Measurements from ENCODE around the gene BOLA2B. TPM values are rescaled to one million over a fixed set of nuclear protein-coding genes. Genes with fewer than 3 reads are reported as not detected.
"Not testable (repeated sequence)": the region's sequence is repeated elsewhere in the genome, so short reads cannot be mapped to it uniquely, and the experiment has no call there.

BOLA2B gene
- total RNA-seq (2011; cell fraction: chromatin; rRNA removed; ENCODE audit: low replicate concordance) = 14.9 TPM in 1 of 2 replicates, not detected in the other
- total RNA-seq (2011; cell fraction: nucleolus; rRNA removed) = 14.7 and 26.2 TPM in 2 replicates
- 4.7 and 6.4 TPM in 2 replicates for total RNA-seq (2011; cell fraction: nucleoplasm; rRNA removed)
- total RNA-seq (2014; rRNA removed) (72.1 and 88.6 TPM in 2 replicates), total RNA-seq (2014; rRNA removed; fragmentation: Illumina TruSeq; extraction: Trizol) (117 and 181 TPM in 2 replicates), total RNA-seq (2015; rRNA removed; fragmentation: Illumina TruSeq; extraction: Trizol) (200 and 209 TPM in 2 replicates), total RNA-seq (2021) (259 and 310 TPM in 2 replicates), polyA plus RNA-seq (2011; rRNA removed) (43.9 and 49.0 TPM in 2 replicates), polyA plus RNA-seq (2014; fragmentation: Illumina TruSeq; extraction: Trizol) (87.3 and 150 TPM in 2 replicates), polyA plus RNA-seq (2014; fragmentation: Nextera tagmentation; extraction: Ambion mirVana) (100 to 1,000 TPM; 158 to 195 TPM), polyA plus RNA-seq (2014; rRNA removed) (159 and 613 TPM in 2 replicates), polyA minus RNA-seq (2011; rRNA and poly(A)+ RNA removed) (20.9 and 28.1 TPM in 2 replicates), Bru-seq, nascent RNA (percentile 35 among the genes with signal in this experiment), BruChase-seq, experiment 1, labeled RNA remaining after a 2-hour chase (percentile 17 among the genes with signal in this experiment), BruChase-seq, experiment 2, labeled RNA remaining after a 6-hour chase (not detected)
- 390 and 438 TPM in 2 replicates for polyA plus RNA-seq (2011; cell fraction: cytosol; rRNA removed)
- polyA plus RNA-seq (2011; cell fraction: nucleus; rRNA removed) = 48.2 and 90.1 TPM in 2 replicates
- 150 and 359 TPM in 2 replicates for polyA plus RNA-seq (2012)
- polyA minus RNA-seq (2011; cell fraction: cytosol; rRNA and poly(A)+ RNA removed) = 22.7 and 54.4 TPM in 2 replicates
- polyA minus RNA-seq (2011; cell fraction: nucleus; rRNA and poly(A)+ RNA removed) = 5.9 and 9.0 TPM in 2 replicates
- long read RNA-seq, experiment 1, transcript BOLA2B-201 (3 exons, 1,012 nt) = major isoform, 112 of 143 reads
- long read RNA-seq, experiment 1, transcript BOLA2B-202 (2 exons, 307 nt) = minor isoform, 28 of 143 reads
- long read RNA-seq, experiment 1, partial matches to known transcripts = 1 of 143 reads
- long read RNA-seq, experiment 1, other reads (novel, unspliced or antisense) = 1 of 143 reads
- long read RNA-seq, experiment 2, transcript BOLA2B-201 (3 exons, 1,012 nt) = major isoform, 96 of 106 reads
- long read RNA-seq, experiment 2, partial matches to known transcripts = 0 of 106 reads
- long read RNA-seq, experiment 2, other reads (novel, unspliced or antisense) = 7 of 106 reads
- long read RNA-seq, experiment 3, transcript BOLA2B-201 (3 exons, 1,012 nt) = major isoform, 116 of 124 reads
- long read RNA-seq, experiment 3, partial matches to known transcripts = 0 of 124 reads
- long read RNA-seq, experiment 3, other reads (novel, unspliced or antisense) = 4 of 124 reads

GRCh38 chr16:30193615-30194014 is at the start of gene BOLA2B, which contains the start of gene SLX1A:
TSS of gene BOLA2B (minus strand) at chr16:30193666. CDS start at chr16:30193595, 71 bp downstream.
TSS of gene SLX1A (plus strand) at chr16:30193875. CDS start at chr16:30194085, 210 bp downstream.
- H3K27ac ChIP-seq (ENCODE audit: extremely low read depth, low read depth, low read length); intact Hi-C loops (cut with micrococcal nuclease); BruUV-seq (replicated peaks); H3K79me2 ChIP-seq (ENCODE audit: control insufficient read depth, insufficient read depth, low read length); H3K36me3 ChIP-seq (ENCODE audit: control insufficient read depth, insufficient read depth, low read length); H3K4me1 ChIP-seq (replicated peaks in 1 of 2; ENCODE audit: control insufficient read depth in 2 of 2, insufficient read depth in 2 of 2, low read length in 2 of 2); H3K9me1 ChIP-seq (ENCODE audit: control insufficient read depth, insufficient read depth, low read length); CTCF ChIA-PET (ENCODE audit: low intra/inter-chr PET ratio); H3K4me3 ChIP-seq; H4K20me1 ChIP-seq (replicated peaks; ENCODE audit: control insufficient read depth, insufficient read depth, low read length); DNase-seq (ENCODE audit: extremely low read depth in 1 of 4, low spot score in 3 of 4); H3K27me3 ChIP-seq (ENCODE audit: control insufficient read depth in 2 of 2, insufficient read depth in 2 of 2, low read length in 2 of 2); H2AFZ ChIP-seq (ENCODE audit: low read depth, low read length); H3K9me3 ChIP-seq (replicated peaks; ENCODE audit: control insufficient read depth, insufficient read depth, low read depth, low read length); POLR2A ChIA-PET: not testable (repeated sequence)
- ATAC-seq = peak; percentile 96
- peak; percentile 100 for FAIRE-seq
- peak within 1 kb of the TSS; percentile 41; the same call in 1 of the 2 replicates for H3K4me2 ChIP-seq (ENCODE audit: insufficient read depth, low read length)
- in situ Hi-C loops (cut with MboI) = loop anchor here (10.0 kb wide), 1 partner anchor 211 kb away; the partner anchor contains the start of gene ZNF771
- H3K9ac ChIP-seq (ENCODE audit: insufficient read depth in 1 of 2, low read depth in 2 of 2, low read length in 2 of 2) = peak within 1 kb of the TSS in 1 of 2 experiments; percentile 68; a peak in 1 of 4 replicates
- no CpG with 5 or more reads among the region's 34 CpGs for WGBS (ENCODE audit: insufficient coverage, low coverage, missing lambda C conversion rate)

- H3K4me2 ChIP-seq (ENCODE audit: insufficient read depth, low read length); ATAC-seq; H3K9ac ChIP-seq (ENCODE audit: insufficient read depth in 1 of 2, low read depth in 2 of 2, low read length in 2 of 2); H3K27ac ChIP-seq (ENCODE audit: extremely low read depth, low read depth, low read length); H3K27me3 ChIP-seq (ENCODE audit: control insufficient read depth in 2 of 2, insufficient read depth in 2 of 2, low read length in 2 of 2); H3K4me1 ChIP-seq (replicated peaks in 1 of 2; ENCODE audit: control insufficient read depth in 2 of 2, insufficient read depth in 2 of 2, low read length in 2 of 2); H3K79me2 ChIP-seq (ENCODE audit: control insufficient read depth, insufficient read depth, low read length); BruUV-seq (replicated peaks); H4K20me1 ChIP-seq (replicated peaks; ENCODE audit: control insufficient read depth, insufficient read depth, low read length); CTCF ChIA-PET (ENCODE audit: low intra/inter-chr PET ratio); FAIRE-seq; H2AFZ ChIP-seq (ENCODE audit: low read depth, low read length); DNase-seq (ENCODE audit: extremely low read depth in 1 of 4, low spot score in 3 of 4); H3K9me3 ChIP-seq (replicated peaks; ENCODE audit: control insufficient read depth, insufficient read depth, low read depth, low read length); intact Hi-C loops (cut with micrococcal nuclease); H3K4me3 ChIP-seq; H3K9me1 ChIP-seq (ENCODE audit: control insufficient read depth, insufficient read depth, low read length); POLR2A ChIA-PET; H3K36me3 ChIP-seq (ENCODE audit: control insufficient read depth, insufficient read depth, low read length): not testable (repeated sequence)
- WGBS (ENCODE audit: insufficient coverage, low coverage, missing lambda C conversion rate) = 13% methylated on average over 3 of the region's 5 CpGs
- in situ Hi-C loops (cut with MboI) = loop anchor here (25.0 kb wide), 4 partner anchors 420 to 1730 kb away; partner anchors contain the start of genes APOBR, CLN3, LAT and SULT1A1
Measured at GRCh38 chr16:30217082-30217481, 23.6 kb upstream of the BOLA2B start.

- intact Hi-C loops (cut with micrococcal nuclease); BruUV-seq (replicated peaks); H3K9ac ChIP-seq (ENCODE audit: insufficient read depth in 1 of 2, low read depth in 2 of 2, low read length in 2 of 2); H3K4me3 ChIP-seq; H2AFZ ChIP-seq (ENCODE audit: low read depth, low read length); H3K79me2 ChIP-seq (ENCODE audit: control insufficient read depth, insufficient read depth, low read length); H3K9me1 ChIP-seq (ENCODE audit: control insufficient read depth, insufficient read depth, low read length); H3K4me2 ChIP-seq (ENCODE audit: insufficient read depth, low read length); CTCF ChIA-PET (ENCODE audit: low intra/inter-chr PET ratio); H3K36me3 ChIP-seq (ENCODE audit: control insufficient read depth, insufficient read depth, low read length); ATAC-seq; H3K27me3 ChIP-seq (ENCODE audit: control insufficient read depth in 2 of 2, insufficient read depth in 2 of 2, low read length in 2 of 2); FAIRE-seq; DNase-seq (ENCODE audit: extremely low read depth in 1 of 4, low spot score in 3 of 4); H3K4me1 ChIP-seq (replicated peaks in 1 of 2; ENCODE audit: control insufficient read depth in 2 of 2, insufficient read depth in 2 of 2, low read length in 2 of 2); H3K9me3 ChIP-seq (replicated peaks; ENCODE audit: control insufficient read depth, insufficient read depth, low read depth, low read length); H4K20me1 ChIP-seq (replicated peaks; ENCODE audit: control insufficient read depth, insufficient read depth, low read length); POLR2A ChIA-PET; H3K27ac ChIP-seq (ENCODE audit: extremely low read depth, low read depth, low read length): not testable (repeated sequence)
- WGBS (ENCODE audit: insufficient coverage, low coverage, missing lambda C conversion rate) = no CpG with 5 or more reads among the region's 4 CpGs
- in situ Hi-C loops (cut with MboI) = loop anchor here (25.0 kb wide), 4 partner anchors 426 to 1724 kb away; partner anchors contain the start of genes APOBR, CLN3, LAT and SULT1A1
Measured at GRCh38 chr16:30211414-30211813, 17.9 kb upstream of the BOLA2B start.
